GM18505 (cell line): Measurements from ENCODE around the gene PER2.

Experiments
- ATAC-seq: cut with Tn5 transposase; IDR thresholded peaks from one replicate; pipeline ENCODE4 v1.9.1; 2021; ENCODE audit not compliant: unreplicated experiment
- POLR2A ChIP-seq: IDR thresholded peaks from 4 replicates; pipeline ENCODE4 v1.6.1; 2011; ENCODE audit warnings: borderline replicate concordance; ENCODE audit not compliant: insufficient read depth, insufficient read length; ENCODE audit errors: extremely low read depth

The PER2 gene

DNA sequence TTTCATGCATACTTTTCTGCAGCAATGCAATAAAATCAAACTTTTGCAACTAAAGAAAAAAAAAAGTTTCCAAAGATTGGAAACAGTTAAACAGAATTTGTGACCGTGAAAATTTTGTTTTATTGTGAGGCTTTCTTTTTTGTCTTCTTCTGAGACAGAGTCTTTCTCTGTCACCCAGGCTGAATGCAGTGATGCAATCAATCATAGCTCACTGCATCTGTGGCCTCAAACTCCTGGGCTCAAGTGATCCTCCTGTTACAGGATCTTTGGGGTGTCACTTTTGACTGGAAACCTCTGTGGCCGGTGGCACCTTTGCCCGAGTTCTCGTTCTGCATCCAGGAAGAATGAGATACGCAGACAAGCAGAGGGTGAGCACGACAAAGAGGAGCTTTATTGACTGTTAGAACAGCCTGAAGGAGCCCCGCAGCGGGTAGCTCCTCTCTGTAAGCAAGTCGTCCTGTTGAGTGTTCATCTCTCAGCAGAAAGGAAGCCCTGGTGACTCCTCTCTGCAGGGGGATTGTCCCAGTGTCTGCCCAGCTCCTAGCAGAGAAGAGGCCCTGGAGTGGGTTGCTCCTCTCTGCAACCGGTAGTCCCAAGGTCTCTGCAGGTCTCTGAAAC lies 68.0 kb downstream of the PER2 start:
- ATAC-seq = no peak

DNA sequence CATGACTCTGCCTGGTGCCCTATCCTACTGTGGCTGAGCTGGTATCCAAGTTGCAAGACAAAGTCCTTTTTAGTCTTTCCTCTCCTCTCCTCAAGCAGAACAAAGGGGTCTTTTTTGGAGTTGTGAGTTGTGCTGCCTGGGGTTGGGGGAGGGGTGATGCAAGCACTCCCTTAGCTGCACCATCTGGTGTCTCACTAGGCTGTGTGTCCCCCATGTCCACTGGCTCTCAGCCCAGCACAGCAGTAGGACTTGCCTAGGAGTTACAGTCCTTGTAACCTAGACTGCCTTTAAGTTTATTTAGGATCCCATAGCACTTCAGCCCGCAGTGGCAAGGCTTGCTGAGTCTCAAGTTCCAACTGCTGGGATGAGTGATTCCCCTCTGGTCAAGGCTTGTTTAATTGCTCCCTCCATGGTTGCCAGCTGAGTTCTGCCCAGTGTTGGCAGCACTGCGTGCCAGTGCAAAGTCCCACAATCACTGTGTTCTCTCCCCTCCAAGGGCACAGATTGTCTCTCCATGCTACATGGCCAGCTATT lies 71.7 kb downstream of the PER2 start:
- no peak for ATAC-seq
- TF ChIP-seq POLR2A = no peak

More for the DNA sequence above, 68.0 kb downstream of the PER2 start:
- no peak for TF ChIP-seq POLR2A

DNA sequence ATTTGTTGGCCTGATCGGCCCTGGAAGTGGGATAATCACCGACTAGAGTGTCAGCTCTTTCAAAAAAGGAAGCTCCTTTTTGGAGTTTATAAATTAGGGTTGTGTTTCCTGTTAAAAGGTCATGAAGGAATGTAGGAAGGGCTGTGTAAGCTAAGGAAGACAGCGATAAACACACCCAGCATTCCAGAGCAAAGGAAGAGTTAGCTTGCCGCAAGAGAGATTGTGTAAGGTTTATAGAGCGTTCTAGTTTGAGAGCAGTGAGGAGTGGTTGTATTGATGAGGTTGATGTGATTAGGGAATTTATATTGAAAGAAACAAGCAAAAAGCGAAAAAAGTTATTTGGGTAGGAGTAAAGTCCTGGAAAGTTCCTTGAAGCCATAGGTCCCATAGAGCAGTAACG lies 81.4 kb downstream of the PER2 start:
- TF ChIP-seq POLR2A = no peak
- no peak for ATAC-seq

DNA sequence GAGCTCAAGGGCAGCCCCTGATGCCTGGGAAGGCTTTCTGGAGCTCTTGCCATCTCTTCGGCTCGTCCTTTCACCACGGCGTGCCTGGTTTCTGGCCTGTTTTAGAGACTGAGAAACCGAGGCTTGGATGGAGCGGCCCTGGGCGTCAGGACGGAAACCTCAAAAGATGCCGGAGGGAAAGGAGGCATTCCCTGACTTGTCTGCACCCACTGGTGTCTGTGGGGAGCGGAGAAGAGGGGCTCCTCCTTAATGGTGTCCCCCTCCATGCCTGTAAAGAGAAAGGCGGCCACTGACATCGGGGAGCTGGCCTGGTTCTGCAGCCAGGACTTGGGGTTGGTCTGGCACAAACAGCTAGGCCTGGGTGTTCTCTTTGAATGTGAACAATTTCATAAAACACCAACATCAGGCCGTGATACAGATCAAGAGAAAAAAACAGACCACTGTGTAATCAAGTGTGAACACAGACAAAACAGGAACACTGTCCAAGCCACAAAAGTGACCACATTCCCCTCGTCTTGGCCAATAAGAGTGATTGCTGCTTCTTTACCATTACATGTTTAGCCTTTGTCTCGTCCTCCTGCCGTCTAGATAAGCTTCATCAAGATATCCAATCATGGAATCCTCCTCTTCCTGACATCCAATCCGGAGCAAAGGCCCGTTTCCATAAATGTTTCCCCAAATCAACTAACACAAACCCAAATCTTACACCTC lies 84.3 kb downstream of the PER2 start:
- TF ChIP-seq POLR2A = no peak
- ATAC-seq = no peak

DNA sequence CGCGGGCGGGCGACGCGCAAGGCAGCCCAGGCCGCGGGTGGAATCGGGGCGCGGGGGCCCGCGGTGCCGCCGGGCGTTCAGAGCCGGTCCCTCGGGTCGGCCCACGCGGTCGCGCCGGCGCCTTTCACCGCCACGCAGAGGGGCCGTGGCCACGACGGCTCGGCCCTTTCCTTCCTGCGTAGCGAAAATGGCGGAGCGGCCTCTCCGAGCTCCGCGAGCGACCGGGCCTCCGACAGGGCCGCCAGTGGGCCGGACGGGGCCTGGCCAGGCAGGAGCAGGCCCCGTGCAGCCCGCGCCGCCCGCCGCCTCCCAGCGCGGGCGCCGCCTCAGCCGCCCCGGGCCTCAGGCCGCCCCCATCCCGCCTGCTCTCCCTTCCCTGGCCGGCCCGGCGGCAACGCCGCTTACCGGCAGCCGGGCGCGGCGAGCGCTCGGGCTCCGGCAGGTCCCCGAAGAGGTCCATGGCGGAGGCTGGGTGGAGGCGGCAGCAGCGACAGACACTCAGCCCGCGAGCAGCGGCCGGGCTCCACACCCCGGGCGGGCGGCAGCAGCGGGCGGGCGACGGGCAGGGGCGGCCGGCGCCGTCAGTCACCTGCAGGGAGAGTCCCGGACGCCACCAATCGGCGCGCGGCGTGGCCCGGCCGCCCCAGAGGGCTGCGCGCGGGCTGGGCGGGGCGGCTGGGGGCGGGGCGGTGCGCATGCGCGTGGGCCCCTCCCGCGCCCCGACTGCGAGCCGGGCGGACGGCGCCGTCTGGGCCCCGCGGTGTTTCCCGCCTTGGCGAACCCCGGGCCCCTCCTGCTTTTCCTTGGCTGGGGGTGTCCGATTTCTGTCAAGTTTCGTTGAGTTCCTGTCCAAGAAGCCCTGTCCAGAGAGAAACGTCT lies 85.1 kb downstream of the PER2 start, which contains the start of gene ILKAP:
Gene ILKAP, minus strand, starts transcription at position 602 of the 879 bp plus-strand sequence. Its CDS starts 142 bp downstream, at position 460.
- ATAC-seq = peak; percentile 91
- peak; percentile 89 for TF ChIP-seq POLR2A

DNA sequence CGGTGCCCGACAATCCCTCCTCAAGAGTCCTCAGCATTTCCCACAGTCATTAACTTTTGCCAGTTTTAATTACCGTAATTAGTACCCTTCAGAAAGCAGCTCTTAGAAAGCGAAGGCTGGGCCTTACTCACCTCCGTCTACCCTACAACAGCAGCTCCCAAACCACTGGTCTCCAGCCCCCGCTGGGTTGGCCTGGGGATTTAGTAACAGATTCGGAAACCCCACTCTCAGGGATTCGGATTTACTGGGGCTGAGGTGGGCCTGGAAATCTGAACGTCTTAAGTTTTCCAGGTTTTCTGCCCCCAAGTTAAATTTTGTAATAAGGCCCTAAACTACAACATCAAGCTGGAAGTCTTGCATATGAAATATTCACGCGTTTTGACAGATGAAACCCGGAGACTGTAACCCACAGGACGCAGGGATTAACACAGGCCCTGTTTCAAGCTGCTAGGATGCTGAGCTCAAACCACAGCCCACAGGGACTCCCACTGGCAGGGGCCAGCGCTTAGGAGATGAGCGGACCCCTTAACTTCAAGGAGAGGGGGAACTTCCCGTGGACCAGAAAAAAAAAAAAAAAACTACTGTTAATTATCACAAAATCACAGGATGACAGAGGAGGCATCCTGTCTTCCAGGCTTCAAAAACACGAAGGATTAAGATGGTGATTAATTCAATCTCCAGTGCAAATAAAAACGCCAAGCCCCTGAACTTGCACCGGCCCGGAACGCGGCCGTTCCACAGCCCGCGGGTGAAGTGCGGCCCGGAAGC lies 85.9 kb downstream of the PER2 start:
- no peak for ATAC-seq
- no peak for TF ChIP-seq POLR2A
